Stimulated activated naive CD4-positive, alpha-beta T cell treated with Interleukin-2 at 50 U/mL for 16 hours (primary cell): ENCODE measurements around the gene PIP5K1A.
"Not testable (repeated sequence)": the region's sequence is repeated elsewhere in the genome, so short reads cannot be mapped to it uniquely, and the experiment has no call there.

ENCODE experiments used
- DNase-seq: peaks from one replicate; lab custom pipeline; 2025; lab: John Stamatoyannopoulos, UW

The PIP5K1A gene

GRCh38 chr1:151198254-151199127 lies at the start of gene PIP5K1A:
PIP5K1A (plus strand) TSS chr1:151198552; CDS start chr1:151198997, 445 bp downstream.
- DNase-seq, result peak; percentile 98

- peak; percentile 79 for DNase-seq
Observed at GRCh38 chr1:151156515-151156819, 41.9 kb upstream of the PIP5K1A start, which contains the start of gene TNFAIP8L2. TNFAIP8L2 (plus strand) TSS chr1:151156649; CDS start chr1:151158698, 2,049 bp downstream.

- DNase-seq, result peak; percentile 49
Observed at GRCh38 chr1:151157067-151157531, 41.3 kb upstream of the PIP5K1A start.

- DNase-seq, result peak; percentile 35
Observed at GRCh38 chr1:151158326-151158725, 40.0 kb upstream of the PIP5K1A start.

- DNase-seq, result no peak
Observed at GRCh38 chr1:151158751-151159251, 39.6 kb upstream of the PIP5K1A start.

GRCh38 chr1:151159373-151159772 lies 39.0 kb upstream of the PIP5K1A start:
- no peak for DNase-seq

GRCh38 chr1:151164732-151165280 lies 33.5 kb upstream of the PIP5K1A start:
- no peak for DNase-seq

- no peak for DNase-seq
Observed at GRCh38 chr1:151165281-151165737, 33.0 kb upstream of the PIP5K1A start.

- DNase-seq, result peak; percentile 95
Observed at GRCh38 chr1:151165738-151166504, 32.4 kb upstream of the PIP5K1A start, which contains the start of the genes LYSMD1 and SCNM1. LYSMD1 (minus strand) TSS chr1:151165902; CDS start chr1:151165258, 644 bp downstream. SCNM1 (plus strand) TSS chr1:151166144; CDS start chr1:151166153, 9 bp downstream.

GRCh38 chr1:151166505-151166956 lies 31.8 kb upstream of the PIP5K1A start:
- DNase-seq, result no peak

- DNase-seq, result no peak
Observed at GRCh38 chr1:151167116-151167515, 31.2 kb upstream of the PIP5K1A start.

GRCh38 chr1:151171190-151171589 lies 27.2 kb upstream of the PIP5K1A start:
- no peak for DNase-seq

GRCh38 chr1:151175041-151175741 lies 23.2 kb upstream of the PIP5K1A start:
- no peak for DNase-seq

GRCh38 chr1:151175863-151176262 lies 22.5 kb upstream of the PIP5K1A start, which contains the start of gene TMOD4:
TMOD4 (minus strand) TSS chr1:151175981; CDS start chr1:151174875, 1,106 bp downstream.
- no peak for DNase-seq

- DNase-seq, result no peak
Observed at GRCh38 chr1:151176514-151177045, 21.8 kb upstream of the PIP5K1A start.

- DNase-seq, result no peak
Observed at GRCh38 chr1:151184211-151184610, 14.1 kb upstream of the PIP5K1A start.

- DNase-seq, result no peak
Observed at GRCh38 chr1:151187205-151187604, 11.1 kb upstream of the PIP5K1A start.

GRCh38 chr1:151188667-151189066 lies 9.7 kb upstream of the PIP5K1A start:
- not testable (repeated sequence) for DNase-seq

- peak; percentile 85 for DNase-seq
Observed at GRCh38 chr1:151189637-151190445, 8.5 kb upstream of the PIP5K1A start, which contains the start of gene VPS72. VPS72 (minus strand) TSS chr1:151190197; CDS start chr1:151190121, 76 bp downstream.

GRCh38 chr1:151192047-151192446 lies 6.3 kb upstream of the PIP5K1A start:
- no peak for DNase-seq
